Heart left ventricle (tissue), 16 donors: ENCODE data around the gene KLF4. TPM values are rescaled to one million over a fixed set of nuclear protein-coding genes. Genes with fewer than 3 reads are reported as not detected.

ENCODE experiments used
- ATAC-seq, 4 donors: fragments of 200-7000 bp; cut with Tn5 transposase; one replicate each; pipeline ENCODE4 v1.9.1; 2020 to 2022; ENCODE audit warnings: moderate library complexity in 4 of 4, mild to moderate bottlenecking in 3 of 4, moderate number of reproducible peaks in 1 of 4
- DNase-seq, 5 donors: peaks; one replicate each; pipeline ENCODE4 v3.0.0-alpha.2; 2020
- H3K27ac ChIP-seq, 12 donors: fragments of 200-600 bp; sonication (generic) in 4 of 12; one replicate each; pipeline versions ENCODE4 v1.5.0 to v1.8.0; 2016 to 2022; ENCODE audit warnings: mild to moderate bottlenecking in 2 of 12
- H3K27me3 ChIP-seq, 9 donors: fragments of 200-600 bp; sonication (generic) in 2 of 9; one replicate each; pipeline versions ENCODE4 v1.5.1 to v1.8.0; 2016 to 2022; ENCODE audit warnings: mild to moderate bottlenecking in 3 of 9
- H3K36me3 ChIP-seq, 9 donors: fragments of 200-600 bp; sonication (generic) in 2 of 9; one replicate each; pipeline versions ENCODE4 v1.5.0 to v1.8.0; 2018 to 2022; ENCODE audit warnings: mild to moderate bottlenecking in 2 of 9
- H3K4me1 ChIP-seq, 12 donors: fragments of 200-600 bp; sonication (generic) in 4 of 12; one replicate each; pipeline versions ENCODE4 v1.5.0 to v1.8.0; 2016 to 2022; ENCODE audit warnings: mild to moderate bottlenecking in 3 of 12
- H3K4me3 ChIP-seq, 12 donors: fragments of 200-600 bp; sonication (generic) in 4 of 12; one replicate each; pipeline versions ENCODE4 v1.5.0 to v1.8.0; 2017 to 2022; ENCODE audit warnings: mild to moderate bottlenecking in 9 of 12, moderate library complexity in 4 of 12
- H3K9me3 ChIP-seq, 12 donors: fragments of 200-600 bp; sonication (generic) in 4 of 12; one replicate each; pipeline versions ENCODE4 v1.5.0 to v1.8.0; 2016 to 2022; ENCODE audit warnings: mild to moderate bottlenecking in 1 of 12
- CTCF ChIP-seq, 12 donors: fragments of 200-600 bp; sonication (generic) in 4 of 12; IDR thresholded peaks; one replicate each; pipeline versions ENCODE4 v1.5.0 to v1.8.0; 2018 to 2022; ENCODE audit warnings: antibody characterized with exemption in 12 of 12, mild to moderate bottlenecking in 5 of 12
- POLR2A ChIP-seq, 2 donors: fragments of 450-650 bp; IDR thresholded peaks; one replicate each; pipeline ENCODE4 v1.6.1; 2017; ENCODE audit warnings: antibody characterized with exemption in 2 of 2, mild to moderate bottlenecking in 2 of 2, moderate library complexity in 2 of 2
- WGBS, 4 donors: extraction: QIAGEN DNeasy Blood & Tissue Kit in 2 of 4; methylation state at CpG; one replicate each; pipeline versions ENCODE4 v1.1.5 to v1.1.7; 2013 to 2018; 5-methylcytosine and 5-hydroxymethylcytosine counted together
- intact Hi-C, 10 donors: fragments of 100-400 bp; cut with DNase I; formaldehyde crosslinking; loops; one replicate each; pipeline versions ENCODE4 v1.11.1 to v1.14.2; 2022
- polyA plus RNA-seq, 2 donors: library from polyadenylated mRNA; stranded (reverse); fragments of 200-250 nt; gene quantifications; one replicate each; pipeline ENCODE4 v1.2.3, GENCODE V29; 2013
- total RNA-seq, 9 donors: library from RNA; depleted of rRNA in 2 of 9; stranded (reverse); fragments of >200 nt in 2 of 9; fragmentation: NEBNext Ultra II Directional in 3 of 9; extraction: Animal tissue kit (Norgen Biotek cat#: 25700) in 3 of 9; gene quantifications; one replicate each; pipeline versions ENCODE4 v1.1.0 to v1.2.4, GENCODE V29; 2016 to 2023
- donor health status: ischemic (EF 13 %, LVEDD 7.1; RV severe dilation, severe dysfunction).
- donor health status: healthy with polysubstance abuse.
- donor health status: DM: no; HTN: yes; CAD: no.
- donor health status: DM: no; HTN: no; CAD: no.
- donor health status: ischemic (EF 25% LVEDD 6.9; RV normal size, moderate dysfunction).
- donor health status: ischemic (EF 25% LVEDD 5.7; RV mildly dilated, moderate dysfunction).
- donor health status: healthy.
- donor health status: DM: yes; HTN: yes; CAD: no.
- donor health status: ischemic (EF 35%, LVEDD 5.7; RV mildly dilated, moderate dysfunction).
- donor health status: nonischemic (EF 11% LVEDD 7.7; RV severe dilation, severe dysfunction).
- donor health status: DM: yes; HTN: yes; CAD: no.
- donor health status: PGD.
- donor health status: ischemic (EF 29% LVEDD 5.4; RV normal size, mild dysfunction).
- donor health status: nonischemic (EF 23%, LVEDD 6.1; RV moderate dilation, normal function).

Gene KLF4
- total and polyA plus RNA-seq, 11 donors = 9.9 to 63.3 (median 21.3) TPM

GRCh38 chr9:107518037-107518807 lies 28.7 kb upstream of the KLF4 start:
- no peak overlapping the region for H3K4me3 ChIP-seq
- 45 to 60% (median 57%) methylated on average over 6 of the region's 6 CpGs for WGBS, 4 donors
- ATAC-seq = no peak
- no peaks in the 10 kb centered on the region for H3K27me3 ChIP-seq
- DNase-seq = no peak
- no peak for TF ChIP-seq POLR2A (IDR thresholded peaks at IDR 0.05)
- TF ChIP-seq CTCF (IDR thresholded peaks at IDR 0.05) = no peak
- H3K4me1 ChIP-seq = peaks cover 0 to 7% (median 0%) of the 10 kb centered on the region in 12 donors
- H3K27ac ChIP-seq = no peak overlapping the region
- intact Hi-C loops = no loop called here
- H3K36me3 ChIP-seq = no peaks in the 10 kb centered on the region
- no peaks in the 10 kb centered on the region for H3K9me3 ChIP-seq

DNA sequence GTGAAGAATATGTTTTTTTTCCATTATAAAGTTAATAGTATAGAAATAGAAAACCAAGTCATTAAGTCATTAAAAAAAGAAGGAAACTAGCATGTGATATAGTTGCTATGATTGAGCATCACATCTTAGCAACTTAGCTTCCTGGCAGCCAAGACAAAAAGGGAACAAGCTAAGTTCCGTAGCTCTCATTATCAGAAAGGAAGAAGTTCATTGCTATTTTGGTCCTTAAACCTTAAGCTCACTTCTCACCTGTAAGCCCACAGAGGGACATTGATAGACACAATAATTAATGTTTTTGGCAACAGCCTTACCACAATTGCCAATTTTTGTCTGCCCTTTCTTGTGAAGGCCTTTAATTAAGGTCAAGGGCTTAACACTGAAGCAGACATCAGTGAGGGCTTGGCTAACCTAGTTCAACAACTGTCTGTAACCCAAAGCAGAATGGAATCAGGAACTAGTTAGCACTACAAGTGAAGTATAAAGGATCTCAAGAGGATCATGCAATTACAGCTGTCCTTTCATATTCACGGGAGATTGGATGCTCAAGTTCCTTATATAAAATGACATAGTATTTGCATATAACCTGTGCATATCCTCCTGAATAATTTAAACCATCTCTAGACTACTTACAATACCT lies 24.0 kb upstream of the KLF4 start:
- no peaks in the 10 kb centered on the region for H3K36me3 ChIP-seq
- intact Hi-C loops = no loop called here
- H3K4me3 ChIP-seq = no peak overlapping the region
- DNase-seq = no peak
- no peaks in the 10 kb centered on the region for H3K27me3 ChIP-seq
- peak overlapping the region in 1 of 12 donors; percentile 35 for H3K27ac ChIP-seq
- peak in 1 of 4 donors; percentile 42 for ATAC-seq
- H3K4me1 ChIP-seq = peaks cover 0 to 11% (median 0%) of the 10 kb centered on the region in 12 donors
- TF ChIP-seq CTCF (IDR thresholded peaks at IDR 0.05) (no peak), POLR2A (IDR thresholded peaks at IDR 0.05) (no peak)
- H3K9me3 ChIP-seq = no peaks in the 10 kb centered on the region
- 67 to 76% (median 73%) methylated on average over 2 of the region's 2 CpGs for WGBS, 4 donors

- intact Hi-C loops = no loop called here
- WGBS, 4 donors = 73 to 77% (median 75%) methylated on average over 7 of the region's 7 CpGs
- H3K4me1 ChIP-seq = peaks cover 0 to 7% (median 0%) of the 10 kb centered on the region in 12 donors
- TF ChIP-seq POLR2A (IDR thresholded peaks at IDR 0.05) (no peak), CTCF (IDR thresholded peaks at IDR 0.05) (no peak)
- no peaks in the 10 kb centered on the region for H3K9me3 ChIP-seq
- DNase-seq (no peak), ATAC-seq (peak; percentile 37 to 91 (median 86))
- no peak overlapping the region for H3K4me3 ChIP-seq
- no peaks in the 10 kb centered on the region for H3K36me3 ChIP-seq
- H3K27me3 ChIP-seq = no peaks in the 10 kb centered on the region
- peak overlapping the region in 7 of 12 donors; percentile 2 to 51 (median 18) for H3K27ac ChIP-seq
Measured at GRCh38 chr9:107504585-107505455, 15.3 kb upstream of the KLF4 start.

- WGBS, 4 donors = 96 to 97% (median 97%) methylated on average over 3 of the region's 3 CpGs
Measured at GRCh38 chr9:107502464-107502863, 12.9 kb upstream of the KLF4 start.

More at GRCh38 chr9:107502464-107502863, 12.9 kb upstream of the KLF4 start:
- no peak overlapping the region for H3K4me3 ChIP-seq
- peaks cover 0 to 7% (median 0%) of the 10 kb centered on the region in 12 donors for H3K4me1 ChIP-seq
- H3K27ac ChIP-seq = no peak overlapping the region
- DNase-seq (no peak), ATAC-seq (no peak)
- H3K36me3 ChIP-seq = no peaks in the 10 kb centered on the region
- TF ChIP-seq CTCF (IDR thresholded peaks at IDR 0.05) (no peak), POLR2A (IDR thresholded peaks at IDR 0.05) (no peak)
- intact Hi-C loops = no loop called here
- H3K9me3 ChIP-seq = no peaks in the 10 kb centered on the region
- H3K27me3 ChIP-seq = no peaks in the 10 kb centered on the region
